ENCODE data around the gene KRTAP5-9.

GRCh38 chr11:71548716-71549151 is 514 bp downstream of the KRTAP5-9 start:
- TF ChIP-seq, protein P1, sequence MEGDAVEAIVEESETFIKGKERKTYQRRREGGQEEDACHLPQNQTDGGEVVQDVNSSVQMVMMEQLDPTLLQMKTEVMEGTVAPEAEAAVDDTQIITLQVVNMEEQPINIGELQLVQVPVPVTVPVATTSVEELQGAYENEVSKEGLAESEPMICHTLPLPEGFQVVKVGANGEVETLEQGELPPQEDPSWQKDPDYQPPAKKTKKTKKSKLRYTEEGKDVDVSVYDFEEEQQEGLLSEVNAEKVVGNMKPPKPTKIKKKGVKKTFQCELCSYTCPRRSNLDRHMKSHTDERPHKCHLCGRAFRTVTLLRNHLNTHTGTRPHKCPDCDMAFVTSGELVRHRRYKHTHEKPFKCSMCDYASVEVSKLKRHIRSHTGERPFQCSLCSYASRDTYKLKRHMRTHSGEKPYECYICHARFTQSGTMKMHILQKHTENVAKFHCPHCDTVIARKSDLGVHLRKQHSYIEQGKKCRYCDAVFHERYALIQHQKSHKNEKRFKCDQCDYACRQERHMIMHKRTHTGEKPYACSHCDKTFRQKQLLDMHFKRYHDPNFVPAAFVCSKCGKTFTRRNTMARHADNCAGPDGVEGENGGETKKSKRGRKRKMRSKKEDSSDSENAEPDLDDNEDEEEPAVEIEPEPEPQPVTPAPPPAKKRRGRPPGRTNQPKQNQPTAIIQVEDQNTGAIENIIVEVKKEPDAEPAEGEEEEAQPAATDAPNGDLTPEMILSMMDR (IDR thresholded peaks at IDR 0.05), result no peak
- no peak for TF ChIP-seq POLR2A (IDR thresholded peaks at IDR 0.05)
